KMS-11 (cell line): ENCODE data around the gene ELF5.

Experiments
- H2AFZ ChIP-seq: fragments of 200-600 bp; sonication (generic); 2 replicates; pipeline ENCODE4 v1.6.1; 2016; ENCODE audit warnings: antibody characterized with exemption, mixed run types, low read depth
- H3K27ac ChIP-seq: fragments of 200-600 bp; sonication (generic); 2 replicates; pipeline ENCODE4 v1.6.1; 2016; ENCODE audit warnings: mild to moderate bottlenecking, mixed run types
- H3K27me3 ChIP-seq: fragments of 200-600 bp; sonication (generic); 2 replicates; pipeline ENCODE4 v1.6.1; 2017; ENCODE audit warnings: mild to moderate bottlenecking, low read depth, mixed run types, moderate library complexity; ENCODE audit not compliant: insufficient read depth
- H3K36me3 ChIP-seq: fragments of 200-600 bp; sonication (generic); 2 replicates; pipeline ENCODE4 v1.6.1; 2017; ENCODE audit warnings: mild to moderate bottlenecking, mixed run types; ENCODE audit not compliant: insufficient read depth
- H3K4me1 ChIP-seq: fragments of 200-600 bp; sonication (generic); 2 replicates; pipeline ENCODE4 v1.6.1; 2016; ENCODE audit warnings: mild to moderate bottlenecking, low read depth, mixed run types; ENCODE audit not compliant: poor library complexity, severe bottlenecking
- H3K4me2 ChIP-seq: fragments of 200-600 bp; sonication (generic); 2 replicates; pipeline ENCODE4 v1.7.0; 2016; ENCODE audit warnings: mild to moderate bottlenecking, mixed run types
- H3K4me3 ChIP-seq: fragments of 200-600 bp; sonication (generic); IDR thresholded peaks from 2 replicates; pipeline ENCODE4 v1.6.1; 2017; ENCODE audit warnings: low read depth, low read length, mixed read lengths; ENCODE audit not compliant: insufficient read depth
- H3K79me2 ChIP-seq: fragments of 200-600 bp; sonication (generic); 2 replicates; pipeline ENCODE4 v1.6.1; 2016; ENCODE audit warnings: low read depth, mixed run types; ENCODE audit not compliant: insufficient read depth
- H3K9ac ChIP-seq: fragments of 200-600 bp; sonication (generic); 2 replicates; pipeline ENCODE4 v1.6.1; 2016; ENCODE audit warnings: mild to moderate bottlenecking, mixed run types
- H4K20me1 ChIP-seq: fragments of 200-600 bp; sonication (generic); 2 replicates; pipeline ENCODE4 v1.6.1; 2016; ENCODE audit warnings: mild to moderate bottlenecking, mixed run types; ENCODE audit not compliant: insufficient read depth
- TF ChIP-seq, protein P1 (sequence below): fragments of 200-600 bp; sonication (generic); conservative IDR thresholded peaks from 2 replicates; pipeline ENCODE4 v1.6.1; 2017; ENCODE audit warnings: low read depth, mild to moderate bottlenecking, antibody characterized with exemption, low read length, moderate library complexity, mixed read lengths

Gene ELF5

DNA sequence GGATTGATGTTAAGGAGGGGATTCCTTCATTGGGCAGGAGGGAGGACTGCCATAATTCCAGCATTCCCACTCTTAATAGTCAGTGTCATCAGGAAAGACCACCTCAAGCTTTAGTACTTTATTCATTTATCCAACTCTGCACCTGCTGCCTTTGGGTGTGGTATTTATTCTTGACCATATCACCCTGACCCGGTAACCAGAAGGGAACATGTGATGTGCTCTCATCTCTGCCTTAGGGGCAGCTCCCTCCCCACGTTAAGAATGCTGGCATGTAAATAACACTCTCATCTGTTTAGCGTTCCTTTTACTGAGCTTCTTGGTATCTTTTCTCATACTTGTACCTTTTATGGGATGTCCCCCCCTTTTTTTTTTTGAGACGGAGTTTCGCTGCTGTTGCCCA is 67.2 kb downstream of the ELF5 start:
- H3K4me3 ChIP-seq, result no peak overlapping the region
- H3K79me2 ChIP-seq, result no peaks in the 10 kb centered on the region
- no peak overlapping the region for H3K27ac ChIP-seq
- H3K9ac ChIP-seq, result no peak overlapping the region
- no peak overlapping the region for H3K4me2 ChIP-seq
- H3K27me3 ChIP-seq, result no peaks in the 10 kb centered on the region
- H4K20me1 ChIP-seq, result no peaks in the 10 kb centered on the region
- no peak overlapping the region for H2AFZ ChIP-seq
- TF ChIP-seq, protein P1, sequence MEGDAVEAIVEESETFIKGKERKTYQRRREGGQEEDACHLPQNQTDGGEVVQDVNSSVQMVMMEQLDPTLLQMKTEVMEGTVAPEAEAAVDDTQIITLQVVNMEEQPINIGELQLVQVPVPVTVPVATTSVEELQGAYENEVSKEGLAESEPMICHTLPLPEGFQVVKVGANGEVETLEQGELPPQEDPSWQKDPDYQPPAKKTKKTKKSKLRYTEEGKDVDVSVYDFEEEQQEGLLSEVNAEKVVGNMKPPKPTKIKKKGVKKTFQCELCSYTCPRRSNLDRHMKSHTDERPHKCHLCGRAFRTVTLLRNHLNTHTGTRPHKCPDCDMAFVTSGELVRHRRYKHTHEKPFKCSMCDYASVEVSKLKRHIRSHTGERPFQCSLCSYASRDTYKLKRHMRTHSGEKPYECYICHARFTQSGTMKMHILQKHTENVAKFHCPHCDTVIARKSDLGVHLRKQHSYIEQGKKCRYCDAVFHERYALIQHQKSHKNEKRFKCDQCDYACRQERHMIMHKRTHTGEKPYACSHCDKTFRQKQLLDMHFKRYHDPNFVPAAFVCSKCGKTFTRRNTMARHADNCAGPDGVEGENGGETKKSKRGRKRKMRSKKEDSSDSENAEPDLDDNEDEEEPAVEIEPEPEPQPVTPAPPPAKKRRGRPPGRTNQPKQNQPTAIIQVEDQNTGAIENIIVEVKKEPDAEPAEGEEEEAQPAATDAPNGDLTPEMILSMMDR, result no peak
- no peaks in the 10 kb centered on the region for H3K36me3 ChIP-seq
- H3K4me1 ChIP-seq, result peaks cover 19% of the 10 kb centered on the region

DNA sequence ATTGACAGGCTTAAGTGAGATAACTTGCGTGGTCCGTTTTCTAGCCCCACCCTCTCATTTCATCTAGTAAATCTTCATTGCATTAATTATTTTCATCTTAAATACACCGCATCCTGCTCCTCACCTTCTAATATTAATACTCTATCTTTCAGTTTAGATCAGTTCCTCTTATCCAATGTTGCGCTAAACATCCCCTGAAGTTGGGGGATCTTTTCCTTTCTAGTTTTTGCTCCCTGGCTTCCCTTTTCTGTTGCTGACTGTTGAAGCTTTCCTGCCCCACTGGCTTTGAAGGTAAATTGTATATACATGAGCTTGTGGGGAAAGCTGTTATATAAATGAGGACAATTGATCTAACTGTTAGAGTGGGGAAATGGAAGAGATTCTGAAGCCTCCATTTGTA is 67.6 kb downstream of the ELF5 start:
- Histone ChIP-seq H3K4me3 (no peak overlapping the region), H3K27me3 (no peaks in the 10 kb centered on the region), H3K27ac (no peak overlapping the region), H4K20me1 (no peaks in the 10 kb centered on the region), H3K4me1 (peaks cover 19% of the 10 kb centered on the region), H3K36me3 (no peaks in the 10 kb centered on the region), H3K4me2 (no peak overlapping the region), H2AFZ (no peak overlapping the region), H3K9ac (no peak overlapping the region), H3K79me2 (no peaks in the 10 kb centered on the region)
- TF ChIP-seq, protein P1, result no peak

DNA sequence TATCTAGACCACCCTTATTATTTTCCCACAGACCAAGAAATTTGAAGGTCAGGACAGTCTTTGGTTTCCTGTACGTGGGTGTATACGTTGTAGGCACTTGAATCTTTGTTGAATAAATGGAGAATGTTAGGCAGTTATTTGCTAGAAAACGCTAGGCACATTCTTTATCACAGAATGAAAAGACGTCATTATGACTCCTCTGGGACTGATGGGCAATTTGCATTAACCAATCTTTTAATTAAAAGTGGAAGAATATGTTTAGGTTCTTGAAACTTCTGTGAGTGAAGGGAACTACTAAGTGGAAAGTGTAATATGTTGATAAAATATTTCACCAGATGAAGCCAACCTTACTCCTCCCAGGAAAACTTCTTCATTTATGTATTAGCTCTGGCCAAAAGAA is 69.2 kb downstream of the ELF5 start:
- Histone ChIP-seq H2AFZ (no peak overlapping the region), H3K4me3 (no peak overlapping the region), H3K9ac (no peak overlapping the region), H3K4me1 (peaks cover 21% of the 10 kb centered on the region), H3K4me2 (no peak overlapping the region), H3K79me2 (no peaks in the 10 kb centered on the region), H3K27me3 (no peaks in the 10 kb centered on the region), H3K36me3 (no peaks in the 10 kb centered on the region), H3K27ac (no peak overlapping the region), H4K20me1 (no peaks in the 10 kb centered on the region)
- TF ChIP-seq, protein P1, result no peak

DNA sequence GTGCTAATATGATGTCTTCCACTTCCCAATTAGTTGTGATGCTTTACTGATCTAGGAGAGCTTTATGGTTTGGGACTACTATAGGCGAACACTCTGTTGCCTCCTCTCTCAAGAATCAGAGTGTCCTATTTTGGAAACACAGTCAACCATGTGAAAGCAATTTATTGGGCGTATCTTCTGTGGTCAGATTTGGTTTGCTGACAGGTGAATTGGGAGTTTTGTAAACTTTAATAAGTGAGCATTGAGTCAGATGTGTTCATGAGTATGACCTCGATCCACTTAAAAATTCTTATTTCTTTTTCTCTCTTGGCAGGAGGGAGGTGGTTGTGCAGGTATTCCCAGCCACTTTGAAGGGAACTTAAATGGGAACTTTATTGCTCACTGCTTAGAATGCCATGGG is 70.5 kb downstream of the ELF5 start:
- TF ChIP-seq, protein P1, result no peak
- Histone ChIP-seq H4K20me1 (no peaks in the 10 kb centered on the region), H3K9ac (no peak overlapping the region), H3K4me1 (peaks cover 8% of the 10 kb centered on the region), H2AFZ (no peak overlapping the region), H3K27ac (no peak overlapping the region), H3K4me2 (no peak overlapping the region), H3K27me3 (no peaks in the 10 kb centered on the region), H3K79me2 (no peaks in the 10 kb centered on the region), H3K4me3 (no peak overlapping the region), H3K36me3 (no peaks in the 10 kb centered on the region)
